SU-DHL-6 (cell line): ENCODE results near the gene PRPF8.

Source experiments
- H2AFZ ChIP-seq: fragments of 200-600 bp; sonication (generic); 2 replicates; pipeline ENCODE4 v1.6.1; 2014; ENCODE audit warnings: low read depth, mild to moderate bottlenecking, moderate library complexity, mixed read lengths, antibody characterized with exemption, low read length; ENCODE audit not compliant: severe bottlenecking
- H3F3A ChIP-seq: fragments of 200-600 bp; shearing (Covaris generic); 2 replicates; pipeline ENCODE4 v1.6.0; 2016; ENCODE audit warnings: antibody characterized with exemption, mild to moderate bottlenecking; ENCODE audit not compliant: insufficient read depth
- H3K27ac ChIP-seq: fragments of 200-600 bp; sonication (generic); 2 replicates; pipeline ENCODE4 v1.5.1; 2016; ENCODE audit warnings: low read depth, mild to moderate bottlenecking, low read length, moderate library complexity, mixed read lengths
- H3K27me3 ChIP-seq: fragments of 200-600 bp; sonication (generic), shearing (Covaris generic); 2 replicates; pipeline ENCODE4 v1.6.0; 2014; ENCODE audit warnings: mild to moderate bottlenecking, low read length
- H3K36me3 ChIP-seq: fragments of 200-600 bp; sonication (generic); 2 replicates; pipeline ENCODE4 v1.6.1; 2014; ENCODE audit warnings: mild to moderate bottlenecking, low read length, mixed read lengths
- H3K4me2 ChIP-seq: fragments of 300-600, 200-600 bp; shearing (Covaris generic), sonication (generic); 2 replicates; pipeline ENCODE4 v1.6.0; 2014; ENCODE audit warnings: low read length, low read depth, mild to moderate bottlenecking; ENCODE audit not compliant: poor library complexity, severe bottlenecking
- H3K4me3 ChIP-seq: fragments of 200-600 bp; sonication (generic); 2 replicates; pipeline ENCODE4 v1.5.1; 2014; ENCODE audit warnings: antibody characterized with exemption, low read length, mild to moderate bottlenecking, mixed read lengths; ENCODE audit not compliant: insufficient read depth, poor library complexity, severe bottlenecking
- H3K79me2 ChIP-seq: fragments of 200-600 bp; sonication (generic); 2 replicates; pipeline ENCODE4 v1.6.1; 2014; ENCODE audit warnings: mild to moderate bottlenecking, low read length, moderate library complexity; ENCODE audit not compliant: insufficient read depth
- H3K9ac ChIP-seq: fragments of 200-600 bp; sonication (generic); 2 replicates; pipeline ENCODE4 v1.7.0; 2014; ENCODE audit warnings: mild to moderate bottlenecking, low read length
- H3K9me2 ChIP-seq: fragments of 200-600 bp; sonication (generic); replicated peaks from 2 replicates; pipeline ENCODE4 v1.6.1; 2014; ENCODE audit warnings: low read length; ENCODE audit not compliant: insufficient read depth
- H3K9me3 ChIP-seq: fragments of 200-600 bp; sonication (generic); 2 replicates; pipeline ENCODE4 v1.6.1; 2014; ENCODE audit warnings: low read length, mixed read lengths; ENCODE audit not compliant: insufficient read depth
- H4K20me1 ChIP-seq: fragments of 200-600 bp; sonication (generic); 2 replicates; pipeline ENCODE4 v1.6.1; 2014; ENCODE audit warnings: low read depth, mild to moderate bottlenecking, antibody characterized with exemption, low read length, moderate library complexity, mixed read lengths
- EZH2phosphoT487 ChIP-seq: fragments of 200-600 bp; sonication (generic), shearing (Covaris generic); conservative IDR thresholded peaks from 2 replicates; pipeline ENCODE4 v1.6.1; 2018; ENCODE audit warnings: mild to moderate bottlenecking, antibody characterized with exemption, low read length, moderate library complexity, mixed read lengths
- TF ChIP-seq, protein P1 (sequence below): fragments of 200-600 bp; sonication (generic); IDR thresholded peaks from one replicate; pipeline ENCODE4 v1.5.1; 2017; ENCODE audit warnings: antibody characterized with exemption, mild to moderate bottlenecking, low read length, moderate library complexity; ENCODE audit not compliant: insufficient read depth, poor library complexity, severe bottlenecking

PRPF8 gene

DNA sequence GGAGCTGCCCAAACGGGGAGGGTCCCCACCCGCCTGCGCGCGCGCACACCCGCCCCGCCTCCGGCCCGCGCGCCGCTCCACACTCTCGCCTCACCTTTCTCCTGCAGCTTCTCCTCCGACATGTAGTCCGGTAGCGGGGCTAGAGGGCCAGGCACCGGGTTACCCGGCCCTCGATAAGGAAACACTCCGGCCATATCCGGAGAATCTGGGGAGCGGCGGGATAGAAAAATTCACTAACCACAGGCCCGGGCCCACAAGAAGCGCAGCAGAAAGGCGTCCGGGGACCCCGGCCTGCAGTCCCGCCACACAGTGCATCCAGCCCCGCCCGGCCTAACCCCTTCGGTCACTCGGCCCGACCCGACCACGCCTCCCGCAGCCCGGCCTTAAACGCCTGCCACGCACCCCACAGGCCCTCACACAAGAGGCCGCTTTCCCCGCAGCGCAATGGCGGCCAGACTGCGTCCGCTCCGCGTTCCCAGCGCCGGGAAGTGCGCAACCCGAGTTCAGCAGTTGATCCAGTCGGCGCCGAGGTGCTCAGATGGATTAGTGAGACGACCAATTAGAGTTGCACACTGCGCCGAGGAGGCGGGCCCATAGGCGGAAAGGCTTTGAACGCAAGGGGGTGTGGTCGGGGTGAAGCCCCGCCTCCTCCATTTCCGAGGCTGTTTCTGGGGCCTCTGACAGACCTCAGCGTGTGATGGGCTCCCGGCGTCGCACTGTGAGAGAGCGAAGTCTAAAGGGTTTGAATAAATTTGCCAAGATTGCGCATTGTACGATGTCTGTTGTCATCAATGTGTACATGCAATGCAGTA, at the start of gene PRPF8:
Gene PRPF8 (minus strand): TSS at position 490 of the 812 bp plus-strand sequence. CDS start 296 bp downstream, at position 194.
- Histone ChIP-seq H2AFZ (peak within 1 kb of the TSS; percentile 71), H3K36me3 (peaks cover 19% of the 10 kb centered on the region), H3F3A (no peaks in the 10 kb centered on the region), H3K9me2 (no peaks in the 10 kb centered on the region), H4K20me1 (peaks cover 7% of the 10 kb centered on the region; the same call in 1 of the 2 replicates), H3K9me3 (no peaks in the 10 kb centered on the region), H3K27ac (peak within 1 kb of the TSS; percentile 43), H3K9ac (peak within 1 kb of the TSS; percentile 91), H3K4me2 (peak within 1 kb of the TSS; percentile 81), H3K4me3 (peak within 1 kb of the TSS; percentile 90), H3K79me2 (peaks cover 30% of the 10 kb centered on the region), H3K27me3 (no peaks in the 10 kb centered on the region)
- TF ChIP-seq, protein P1, sequence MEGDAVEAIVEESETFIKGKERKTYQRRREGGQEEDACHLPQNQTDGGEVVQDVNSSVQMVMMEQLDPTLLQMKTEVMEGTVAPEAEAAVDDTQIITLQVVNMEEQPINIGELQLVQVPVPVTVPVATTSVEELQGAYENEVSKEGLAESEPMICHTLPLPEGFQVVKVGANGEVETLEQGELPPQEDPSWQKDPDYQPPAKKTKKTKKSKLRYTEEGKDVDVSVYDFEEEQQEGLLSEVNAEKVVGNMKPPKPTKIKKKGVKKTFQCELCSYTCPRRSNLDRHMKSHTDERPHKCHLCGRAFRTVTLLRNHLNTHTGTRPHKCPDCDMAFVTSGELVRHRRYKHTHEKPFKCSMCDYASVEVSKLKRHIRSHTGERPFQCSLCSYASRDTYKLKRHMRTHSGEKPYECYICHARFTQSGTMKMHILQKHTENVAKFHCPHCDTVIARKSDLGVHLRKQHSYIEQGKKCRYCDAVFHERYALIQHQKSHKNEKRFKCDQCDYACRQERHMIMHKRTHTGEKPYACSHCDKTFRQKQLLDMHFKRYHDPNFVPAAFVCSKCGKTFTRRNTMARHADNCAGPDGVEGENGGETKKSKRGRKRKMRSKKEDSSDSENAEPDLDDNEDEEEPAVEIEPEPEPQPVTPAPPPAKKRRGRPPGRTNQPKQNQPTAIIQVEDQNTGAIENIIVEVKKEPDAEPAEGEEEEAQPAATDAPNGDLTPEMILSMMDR: no peak
- TF ChIP-seq EZH2phosphoT487: no peak

DNA sequence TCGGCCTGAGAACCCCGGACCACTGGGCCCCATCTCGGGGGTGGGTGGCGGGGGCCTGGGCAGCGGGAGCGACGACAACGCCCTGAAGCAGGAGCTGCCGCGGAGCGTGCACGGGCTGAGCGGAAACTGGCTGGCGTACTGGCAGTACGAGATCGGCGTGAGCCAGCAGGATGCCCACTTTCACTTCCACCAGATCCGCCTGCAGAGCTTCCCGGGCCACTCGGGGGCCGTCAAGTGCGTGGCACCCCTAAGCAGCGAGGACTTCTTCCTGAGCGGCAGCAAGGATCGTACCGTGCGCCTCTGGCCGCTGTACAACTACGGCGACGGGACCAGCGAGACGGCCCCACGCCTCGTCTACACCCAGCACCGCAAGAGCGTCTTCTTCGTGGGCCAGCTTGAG, 49.1 kb upstream of the PRPF8 start:
- no peaks in the 10 kb centered on the region for H3F3A ChIP-seq
- H3K9ac ChIP-seq: no peak overlapping the region
- no peak overlapping the region for H3K4me2 ChIP-seq
- H2AFZ ChIP-seq: no peak overlapping the region
- no peaks in the 10 kb centered on the region for H4K20me1 ChIP-seq
- no peaks in the 10 kb centered on the region for H3K36me3 ChIP-seq
- H3K9me2 ChIP-seq: no peaks in the 10 kb centered on the region
- H3K79me2 ChIP-seq: no peaks in the 10 kb centered on the region
- no peaks in the 10 kb centered on the region for H3K27me3 ChIP-seq
- no peak overlapping the region for H3K4me3 ChIP-seq
- TF ChIP-seq, protein P1: no peak
- no peak for TF ChIP-seq EZH2phosphoT487
- no peaks in the 10 kb centered on the region for H3K9me3 ChIP-seq
- H3K27ac ChIP-seq: no peak overlapping the region

DNA sequence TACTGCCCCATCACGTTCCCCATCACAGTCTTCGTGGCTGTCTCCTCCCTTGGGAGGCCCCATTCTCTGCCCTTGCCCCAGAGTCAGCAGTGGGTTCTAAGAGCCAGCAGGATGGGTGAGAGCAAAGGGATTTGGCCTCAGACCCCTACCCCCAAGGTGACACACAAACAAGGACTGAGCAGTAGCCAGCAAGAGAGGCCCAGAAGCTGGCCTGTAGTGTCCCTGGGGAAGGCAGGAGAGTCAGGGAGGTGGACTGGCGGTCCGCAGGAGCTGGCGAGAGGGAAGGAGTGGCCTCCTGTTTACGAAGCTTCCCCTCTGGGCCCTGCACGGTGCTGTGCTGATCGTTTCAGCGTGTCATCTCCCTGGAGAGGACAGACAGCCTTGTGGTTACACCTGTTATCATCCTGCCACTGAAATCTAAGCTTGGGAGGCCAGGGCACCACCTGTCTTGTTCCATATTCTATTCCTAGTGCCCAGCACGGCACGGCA, 48.2 kb upstream of the PRPF8 start:
- H3K36me3 ChIP-seq: no peaks in the 10 kb centered on the region
- TF ChIP-seq, protein P1: no peak
- TF ChIP-seq EZH2phosphoT487: no peak
- H3K4me2 ChIP-seq: no peak overlapping the region
- no peaks in the 10 kb centered on the region for H3K79me2 ChIP-seq
- H3K9me3 ChIP-seq: no peaks in the 10 kb centered on the region
- H3K9ac ChIP-seq: no peak overlapping the region
- no peak overlapping the region for H3K4me3 ChIP-seq
- no peak overlapping the region for H2AFZ ChIP-seq
- no peaks in the 10 kb centered on the region for H3K9me2 ChIP-seq
- H4K20me1 ChIP-seq: no peaks in the 10 kb centered on the region
- H3K27ac ChIP-seq: no peak overlapping the region
- H3K27me3 ChIP-seq: no peaks in the 10 kb centered on the region
- H3F3A ChIP-seq: no peaks in the 10 kb centered on the region
